ENCODE results near the gene TOR1AIP2. TPM values are rescaled to one million over a fixed set of nuclear protein-coding genes. Genes with fewer than 3 reads are reported as not detected.

The TOR1AIP2 gene
- 10 to 100 TPM; 51.1 to 69.8 (median 61.0) TPM for total RNA-seq

DNA sequence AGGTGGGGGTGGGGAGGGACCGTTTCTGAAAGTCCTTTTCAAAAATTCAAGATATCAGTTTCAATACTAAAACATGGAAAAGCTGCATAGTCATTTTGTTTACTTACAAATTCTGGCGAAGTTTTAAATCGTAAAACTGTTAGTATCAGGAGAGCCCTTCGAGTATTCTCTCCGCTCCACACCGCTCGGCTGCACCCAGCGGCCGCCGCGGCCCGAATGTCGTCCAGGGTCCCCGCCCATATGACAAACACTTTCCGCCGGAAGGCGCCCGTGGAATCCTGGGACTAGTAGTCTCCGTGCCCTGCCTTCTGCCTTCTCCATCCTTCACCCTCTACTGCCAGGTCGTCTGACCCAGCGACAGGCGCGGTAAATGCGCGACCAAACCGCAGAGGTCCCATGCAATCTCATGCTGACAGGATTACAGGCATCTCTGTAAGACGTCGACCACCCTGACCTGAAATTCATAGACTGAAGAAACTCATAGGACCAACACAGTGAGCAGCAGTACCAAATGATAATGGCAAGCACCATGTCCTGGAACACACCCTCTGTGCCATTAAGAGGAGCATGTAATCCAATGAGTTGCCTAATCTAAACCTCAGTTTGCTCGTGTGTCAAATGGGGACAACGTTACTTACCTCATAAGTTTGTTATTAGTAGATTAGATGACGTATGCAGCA is at the start of gene TOR1AIP2:
TSS of gene TOR1AIP2 (minus strand) at position 218 of the 680 bp plus-strand sequence. CDS start 25,138 bp downstream, outside the sequence.
- 4 to 5% methylated on average over 30 to 31 of the region's 31 CpGs for WGBS, 2 donors
- peaks cover 9 to 53% (median 11%) of the 10 kb centered on the region in 3 donors for H3K4me1 ChIP-seq

GRCh38 chr1:179926850-179927205 is 49.2 kb upstream of the TOR1AIP2 start:
- Histone ChIP-seq H3K36me3 (peaks cover 0 to 6% (median 0%) of the 10 kb centered on the region in 3 donors), H3K27ac (no peak overlapping the region), H3K9me3 (no peaks in the 10 kb centered on the region), H3K4me3 (no peak overlapping the region), H3K4me1 (no peaks in the 10 kb centered on the region), H3K27me3 (no peaks in the 10 kb centered on the region)
- 90 to 93% methylated on average over 3 of the region's 3 CpGs for WGBS, 2 donors
- no peak for DNase-seq
- TF ChIP-seq POLR2A (IDR thresholded peaks at IDR 0.05), result no peak
- TF ChIP-seq, protein P1, sequence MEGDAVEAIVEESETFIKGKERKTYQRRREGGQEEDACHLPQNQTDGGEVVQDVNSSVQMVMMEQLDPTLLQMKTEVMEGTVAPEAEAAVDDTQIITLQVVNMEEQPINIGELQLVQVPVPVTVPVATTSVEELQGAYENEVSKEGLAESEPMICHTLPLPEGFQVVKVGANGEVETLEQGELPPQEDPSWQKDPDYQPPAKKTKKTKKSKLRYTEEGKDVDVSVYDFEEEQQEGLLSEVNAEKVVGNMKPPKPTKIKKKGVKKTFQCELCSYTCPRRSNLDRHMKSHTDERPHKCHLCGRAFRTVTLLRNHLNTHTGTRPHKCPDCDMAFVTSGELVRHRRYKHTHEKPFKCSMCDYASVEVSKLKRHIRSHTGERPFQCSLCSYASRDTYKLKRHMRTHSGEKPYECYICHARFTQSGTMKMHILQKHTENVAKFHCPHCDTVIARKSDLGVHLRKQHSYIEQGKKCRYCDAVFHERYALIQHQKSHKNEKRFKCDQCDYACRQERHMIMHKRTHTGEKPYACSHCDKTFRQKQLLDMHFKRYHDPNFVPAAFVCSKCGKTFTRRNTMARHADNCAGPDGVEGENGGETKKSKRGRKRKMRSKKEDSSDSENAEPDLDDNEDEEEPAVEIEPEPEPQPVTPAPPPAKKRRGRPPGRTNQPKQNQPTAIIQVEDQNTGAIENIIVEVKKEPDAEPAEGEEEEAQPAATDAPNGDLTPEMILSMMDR (IDR thresholded peaks at IDR 0.05), result no peak
- intact Hi-C loops (cut with DNase I), result no loop called here

More for the DNA sequence above, at the start of gene TOR1AIP2:
- Histone ChIP-seq H3K27ac (peak within 1 kb of the TSS; percentile 71 to 90 (median 86)), H3K9me3 (no peaks in the 10 kb centered on the region), H3K4me3 (peak within 1 kb of the TSS; percentile 58 to 84 (median 74)), H3K27me3 (no peaks in the 10 kb centered on the region), H3K36me3 (peaks cover 5 to 18% (median 6%) of the 10 kb centered on the region in 3 donors)
- peak; percentile 38 for DNase-seq
- TF ChIP-seq POLR2A (IDR thresholded peaks at IDR 0.05), result peak in 3 of 4 donors; percentile 96 to 99 (median 97)
- TF ChIP-seq, protein P1 (IDR thresholded peaks at IDR 0.05), result peak in 4 of 6 experiments; percentile 6 to 20 (median 10)
- intact Hi-C loops (cut with DNase I), result no loop called here

GRCh38 chr1:179925922-179926849 is 48.6 kb upstream of the TOR1AIP2 start:
- no peaks in the 10 kb centered on the region for H3K9me3 ChIP-seq
- no peak for DNase-seq
- no peaks in the 10 kb centered on the region for H3K27me3 ChIP-seq
- peaks cover 0 to 11% (median 0%) of the 10 kb centered on the region in 3 donors for H3K36me3 ChIP-seq
- H3K27ac ChIP-seq, result no peak overlapping the region
- TF ChIP-seq POLR2A (IDR thresholded peaks at IDR 0.05), result no peak
- TF ChIP-seq, protein P1 (IDR thresholded peaks at IDR 0.05), result no peak
- no peak overlapping the region for H3K4me3 ChIP-seq
- H3K4me1 ChIP-seq, result no peaks in the 10 kb centered on the region
- intact Hi-C loops (cut with DNase I), result no loop called here
- WGBS, 2 donors, result 62 to 74% methylated on average over 4 of the region's 4 CpGs

- WGBS, 2 donors, result 92 to 94% methylated on average over 5 of the region's 5 CpGs
- no peak for DNase-seq
- no peaks in the 10 kb centered on the region for H3K9me3 ChIP-seq
- no peaks in the 10 kb centered on the region for H3K27me3 ChIP-seq
- H3K27ac ChIP-seq, result no peak overlapping the region
- H3K36me3 ChIP-seq, result peaks cover 0 to 19% (median 0%) of the 10 kb centered on the region in 3 donors
- H3K4me3 ChIP-seq, result no peak overlapping the region
- intact Hi-C loops (cut with DNase I), result no loop called here
- no peaks in the 10 kb centered on the region for H3K4me1 ChIP-seq
- TF ChIP-seq, protein P1 (IDR thresholded peaks at IDR 0.05), result no peak
These were observed 47.7 kb upstream of the TOR1AIP2 start for GRCh38 chr1:179925302-179925701.

- Histone ChIP-seq H3K27ac (no peak overlapping the region), H3K9me3 (no peaks in the 10 kb centered on the region), H3K4me1 (no peaks in the 10 kb centered on the region), H3K4me3 (no peak overlapping the region), H3K36me3 (peaks cover 0 to 30% (median 0%) of the 10 kb centered on the region in 3 donors), H3K27me3 (no peaks in the 10 kb centered on the region)
- DNase-seq, result no peak
- intact Hi-C loops (cut with DNase I), result no loop called here
- 71 to 86% methylated on average over 1 of the region's 1 CpG for WGBS, 2 donors
- TF ChIP-seq POLR2A (IDR thresholded peaks at IDR 0.05), result no peak
- TF ChIP-seq, protein P1 (IDR thresholded peaks at IDR 0.05), result no peak
These were observed 46.7 kb upstream of the TOR1AIP2 start for GRCh38 chr1:179924268-179924667.
